HEK293T (cell line): ENCODE measurements around the gene MICAL2.

Experiments
- ARNT ChIP-seq: fragments of 450-650 bp; IDR thresholded peaks from 2 replicates; pipeline ENCODE4 v1.6.1; 2017; ENCODE audit warnings: mild to moderate bottlenecking
- FOXM1 ChIP-seq: fragments of 450-650 bp; IDR thresholded peaks from 2 replicates; pipeline ENCODE4 v1.6.1; 2017; ENCODE audit warnings: mild to moderate bottlenecking, borderline replicate concordance
- NFRKB ChIP-seq: fragments of 450-650 bp; IDR thresholded peaks from 2 replicates; pipeline ENCODE4 v1.6.1; 2016; ENCODE audit warnings: mild to moderate bottlenecking, moderate library complexity
- SP1 ChIP-seq: fragments of 450-650 bp; IDR thresholded peaks from 2 replicates; pipeline ENCODE4 v1.6.1; 2017
- SUZ12 ChIP-seq: fragments of 450-650 bp; IDR thresholded peaks from 2 replicates; pipeline ENCODE4 v1.6.1; 2016; ENCODE audit warnings: mild to moderate bottlenecking

- TF ChIP-seq NFRKB = no peak
- TF ChIP-seq FOXM1 = no peak
- TF ChIP-seq SUZ12 = no peak
- TF ChIP-seq ARNT = no peak
- TF ChIP-seq SP1 = no peak
Observed at GRCh38 chr11:12112750-12113149, 2.4 kb downstream of the MICAL2 start.
